ENCODE data around the gene YIPF6. TPM values are rescaled to one million over a fixed set of nuclear protein-coding genes. Genes with fewer than 3 reads are reported as not detected.
"Not testable (repeated sequence)": the region's sequence is repeated elsewhere in the genome, so short reads cannot be mapped to it uniquely, and the experiment has no call there.

Gene YIPF6, protein sequence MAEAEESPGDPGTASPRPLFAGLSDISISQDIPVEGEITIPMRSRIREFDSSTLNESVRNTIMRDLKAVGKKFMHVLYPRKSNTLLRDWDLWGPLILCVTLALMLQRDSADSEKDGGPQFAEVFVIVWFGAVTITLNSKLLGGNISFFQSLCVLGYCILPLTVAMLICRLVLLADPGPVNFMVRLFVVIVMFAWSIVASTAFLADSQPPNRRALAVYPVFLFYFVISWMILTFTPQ
- 11.3 and 20.0 TPM in 2 replicates for total RNA-seq

DNA sequence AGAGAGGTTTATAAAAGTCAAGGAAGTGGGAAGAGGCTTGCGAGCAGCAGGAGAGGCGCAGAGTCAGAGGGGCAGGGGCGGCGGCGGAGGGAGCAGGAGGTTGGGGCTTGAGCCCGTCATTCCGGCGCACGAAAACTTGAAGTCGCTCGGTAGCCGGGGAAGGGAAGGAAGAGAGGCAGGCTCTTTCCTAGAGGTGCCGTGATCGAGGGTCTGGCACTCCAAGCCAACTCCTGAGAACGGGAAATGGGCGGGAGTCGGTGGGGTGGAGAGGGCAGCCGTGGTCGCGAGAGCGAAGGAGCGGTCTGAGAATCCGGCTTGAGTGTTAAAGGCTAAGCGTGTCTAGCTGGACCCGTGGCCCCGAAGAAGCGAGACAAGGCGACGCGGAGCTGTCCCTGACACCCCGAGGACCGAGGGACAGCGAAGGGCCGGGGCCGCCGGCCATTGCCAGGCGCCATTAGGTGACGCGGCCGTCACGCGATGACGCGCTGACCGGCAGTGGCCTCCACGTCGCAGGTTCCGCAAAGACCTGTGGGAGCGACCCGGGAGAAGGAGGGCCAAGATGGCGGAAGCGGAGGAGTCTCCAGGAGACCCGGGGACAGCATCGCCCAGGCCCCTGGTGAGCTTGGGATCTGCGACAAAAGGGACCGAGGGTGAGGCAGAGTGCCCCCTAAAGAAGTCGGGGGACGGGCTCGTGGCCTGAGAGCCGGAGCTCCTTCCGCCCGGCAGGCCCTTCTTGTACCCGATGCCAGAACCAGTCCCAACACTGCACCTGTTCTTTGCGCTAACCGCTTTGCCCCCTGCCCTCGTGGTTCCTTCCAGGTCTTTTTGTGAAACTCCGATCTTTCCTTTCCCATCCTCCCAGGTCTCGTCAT, at the start of gene YIPF6:
TSS of gene YIPF6 (plus strand) at position 544 of the 872 bp plus-strand sequence. CDS start at position 560, 16 bp downstream.
- peak; percentile 78 to 80 for DNase-seq (ENCODE audit: low read depth in 2 of 2)

DNA sequence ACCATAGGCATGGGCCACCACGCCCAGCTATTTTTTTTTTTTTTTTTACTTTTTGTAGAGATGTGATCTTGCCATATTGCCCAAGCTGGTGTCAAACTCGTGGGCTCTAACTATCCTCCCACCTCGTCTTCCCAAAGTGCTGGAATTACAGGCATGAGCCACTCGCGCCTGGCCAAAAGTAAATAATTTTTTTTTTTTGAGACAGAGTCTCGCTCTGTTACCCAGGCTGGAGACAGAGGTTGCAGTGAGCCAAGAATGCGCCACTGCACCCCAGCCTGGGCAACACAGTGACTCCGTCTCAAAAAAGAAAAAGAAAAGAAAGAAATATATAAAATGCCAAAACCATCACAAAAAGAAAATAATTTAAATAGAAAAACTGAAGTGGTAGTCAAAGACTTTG, 47.1 kb upstream of the YIPF6 start:
- DNase-seq (ENCODE audit: low read depth in 2 of 2) = no peak

DNA sequence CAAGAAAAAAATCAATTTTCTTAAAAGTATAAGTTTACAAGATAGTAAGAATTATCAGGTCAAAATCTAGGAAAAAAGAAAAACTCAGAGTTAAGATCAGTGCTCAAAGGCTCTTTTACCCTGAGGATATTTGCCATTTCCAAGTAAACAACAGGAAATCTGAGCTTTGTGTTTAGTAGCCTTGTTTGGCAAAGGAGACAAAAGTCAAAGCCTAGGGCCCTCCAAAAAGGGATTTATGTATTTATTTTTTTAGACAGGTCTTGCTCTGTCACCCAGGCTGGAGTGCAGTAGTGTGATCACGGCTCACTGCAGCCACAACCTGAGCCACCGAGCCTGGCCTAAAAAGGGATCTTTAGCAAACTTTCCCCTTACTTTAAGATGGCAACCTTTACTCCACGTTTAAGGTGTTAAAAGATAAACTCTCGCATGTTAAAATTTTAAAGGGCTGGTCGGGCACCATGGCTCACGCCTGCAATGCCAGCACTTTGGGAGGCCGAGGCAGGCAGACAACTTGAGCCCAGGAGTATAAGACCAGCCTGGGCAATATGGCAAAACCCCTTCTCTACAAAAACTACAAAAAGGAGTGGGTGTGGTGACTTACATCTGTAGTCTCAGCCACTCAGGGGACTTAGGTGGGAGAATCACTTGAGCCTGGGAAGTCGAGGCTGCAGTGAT, 44.2 kb upstream of the YIPF6 start:
- no peak for DNase-seq (ENCODE audit: low read depth in 2 of 2)

DNA sequence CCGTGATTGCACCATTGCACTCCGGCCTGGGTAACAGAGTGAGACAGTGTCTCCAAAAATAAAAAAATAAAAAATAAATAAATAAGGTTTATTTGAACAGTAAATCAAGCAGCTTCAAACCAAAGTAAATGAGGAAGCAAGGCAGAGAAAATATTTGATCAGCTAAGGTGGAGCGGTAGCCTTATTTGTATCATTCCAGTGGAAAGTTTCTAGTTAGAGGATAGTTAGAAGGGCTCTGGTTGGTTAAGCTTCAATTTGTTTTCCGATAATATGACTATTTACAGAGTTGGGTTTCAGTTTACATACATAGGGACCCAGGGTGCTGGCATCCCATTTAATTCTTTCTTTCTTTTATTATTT, 43.7 kb upstream of the YIPF6 start:
- DNase-seq (ENCODE audit: low read depth in 2 of 2) = no peak

DNA sequence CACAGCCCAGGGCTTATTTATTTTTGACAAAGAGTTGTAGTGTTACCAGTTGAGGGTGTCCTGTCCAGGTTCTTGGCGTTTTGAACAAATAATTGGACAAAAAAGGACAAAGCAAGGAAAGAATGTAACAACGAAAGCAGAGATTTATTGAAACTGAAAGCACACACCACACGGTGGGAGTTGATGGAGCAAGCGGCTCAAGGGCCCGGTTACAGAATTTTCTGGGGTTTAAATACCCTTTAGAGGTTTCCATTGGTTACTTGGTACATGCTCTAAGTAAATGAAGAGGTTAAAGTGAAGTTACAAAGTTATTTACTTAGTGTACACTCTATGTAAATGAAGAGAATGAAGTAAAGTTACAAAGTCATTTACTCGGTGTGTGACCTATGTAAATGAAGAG, 37.8 kb upstream of the YIPF6 start:
- DNase-seq (ENCODE audit: low read depth in 2 of 2) = no peak

DNA sequence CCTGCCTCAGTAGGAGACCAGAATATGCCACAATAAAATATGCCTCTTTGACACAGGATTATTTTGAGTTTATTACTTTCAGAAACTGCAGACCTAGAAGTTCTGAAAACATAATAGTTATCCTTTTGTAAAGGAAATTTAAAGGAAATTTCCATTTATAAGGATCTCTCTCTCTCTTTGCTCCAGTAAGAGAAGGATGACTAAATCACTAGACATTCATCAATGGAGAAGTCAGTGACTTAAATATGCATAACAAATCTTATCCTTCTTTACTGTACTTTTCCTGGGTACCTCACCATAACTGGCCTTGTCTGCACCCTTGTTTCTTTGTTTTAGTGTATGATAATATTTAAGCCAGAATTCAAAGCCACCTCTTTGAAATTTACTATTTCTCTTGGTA, 37.3 kb upstream of the YIPF6 start:
- no peak for DNase-seq (ENCODE audit: low read depth in 2 of 2)

DNA sequence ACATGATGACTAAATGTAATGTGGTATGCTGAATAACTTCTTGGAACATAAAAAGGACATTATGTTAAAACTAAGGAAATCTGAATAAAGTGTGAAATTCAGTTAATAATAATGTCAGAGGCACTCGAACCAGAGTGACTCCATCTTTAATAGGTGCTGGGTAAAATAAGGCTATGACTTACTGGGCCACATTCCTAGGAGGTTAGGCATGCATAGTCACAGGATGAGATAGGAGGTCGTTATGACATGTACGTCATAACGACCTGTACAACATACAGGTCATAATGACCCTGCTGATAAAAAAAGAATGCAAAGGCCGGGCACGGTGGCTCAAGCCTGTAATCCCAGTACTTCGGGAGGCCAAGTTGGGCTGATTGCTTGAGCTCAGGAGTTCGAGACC, 36.7 kb upstream of the YIPF6 start:
- DNase-seq (ENCODE audit: low read depth in 2 of 2) = peak; percentile 15 to 25

DNA sequence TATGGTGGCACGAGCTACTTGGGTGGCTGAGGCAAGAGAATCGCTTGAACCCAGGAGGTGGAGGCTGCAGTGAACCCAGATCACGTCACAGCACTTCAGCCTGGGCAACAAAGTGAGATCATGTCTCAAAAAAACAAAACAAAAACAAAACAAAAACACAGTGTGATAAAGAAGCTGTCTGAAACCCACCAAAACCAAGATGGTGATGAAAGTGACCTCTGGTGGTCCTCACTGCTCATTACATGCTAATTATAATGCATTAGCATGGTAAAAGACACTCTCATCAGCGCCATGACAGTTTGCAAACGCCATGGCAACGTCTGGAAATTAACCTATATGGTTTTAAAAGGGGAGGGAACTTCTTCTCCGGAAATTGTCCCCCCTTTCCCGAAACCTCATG, 36.2 kb upstream of the YIPF6 start:
- peak; percentile 56 to 60 for DNase-seq (ENCODE audit: low read depth in 2 of 2)

DNA sequence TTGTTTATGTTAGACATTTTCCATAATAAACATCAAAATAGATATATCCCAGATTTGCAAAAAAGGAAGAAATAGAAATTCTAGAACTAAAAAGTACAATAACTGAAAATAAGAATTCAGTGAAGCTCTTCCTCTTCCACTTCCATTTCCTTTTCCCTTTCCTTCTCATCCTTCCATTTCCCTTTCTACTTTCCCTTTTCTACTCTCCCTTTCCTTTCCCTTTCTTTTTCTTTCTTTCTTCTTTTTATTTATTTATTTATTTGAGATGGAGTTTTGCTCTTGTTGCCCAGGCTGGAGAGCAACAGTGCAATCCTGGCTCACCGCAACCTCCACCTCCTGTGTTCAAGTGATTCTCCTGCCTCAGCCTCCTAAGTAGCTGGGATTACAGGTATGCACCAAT, 35.0 kb upstream of the YIPF6 start:
- no peak for DNase-seq (ENCODE audit: low read depth in 2 of 2)

DNA sequence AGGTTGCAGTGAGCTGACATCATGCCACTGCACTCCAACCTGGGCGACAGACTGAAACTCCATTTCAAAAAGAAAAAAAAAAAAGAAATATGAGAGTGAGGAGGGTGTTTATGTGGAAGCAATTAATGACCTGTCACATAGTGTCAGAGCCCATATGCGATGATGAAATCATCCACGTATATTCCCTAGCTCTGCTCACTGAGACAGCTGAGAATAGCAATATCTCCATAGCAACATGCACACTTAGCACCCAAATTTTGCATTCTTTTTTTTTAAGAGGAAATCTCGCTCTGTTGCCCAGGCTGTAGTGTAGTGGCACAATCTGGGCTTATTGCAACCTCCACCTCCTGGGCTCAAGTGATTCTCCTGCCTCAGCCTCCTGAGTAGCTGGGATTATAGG, 34.1 kb upstream of the YIPF6 start:
- no peak for DNase-seq (ENCODE audit: low read depth in 2 of 2)

DNA sequence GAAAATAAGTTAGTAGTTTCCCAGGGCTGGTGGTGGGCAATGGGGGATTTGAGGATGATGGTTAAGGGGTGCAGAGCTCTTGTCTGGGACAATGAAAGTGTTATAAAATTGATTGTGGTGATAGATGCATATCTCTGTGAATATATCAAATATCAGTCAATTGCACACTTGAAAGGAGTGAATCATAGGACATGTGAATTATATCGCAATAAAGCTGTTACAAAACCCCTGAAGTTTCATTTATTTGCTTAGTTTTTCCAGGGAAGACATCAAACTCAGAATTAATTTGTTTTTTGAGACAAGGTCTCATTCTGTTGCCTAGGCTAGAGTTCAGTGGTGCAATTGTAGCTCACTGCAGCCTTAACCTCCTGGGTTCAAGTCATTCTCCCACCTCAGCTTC, 17.9 kb upstream of the YIPF6 start:
- no peak for DNase-seq (ENCODE audit: low read depth in 2 of 2)

DNA sequence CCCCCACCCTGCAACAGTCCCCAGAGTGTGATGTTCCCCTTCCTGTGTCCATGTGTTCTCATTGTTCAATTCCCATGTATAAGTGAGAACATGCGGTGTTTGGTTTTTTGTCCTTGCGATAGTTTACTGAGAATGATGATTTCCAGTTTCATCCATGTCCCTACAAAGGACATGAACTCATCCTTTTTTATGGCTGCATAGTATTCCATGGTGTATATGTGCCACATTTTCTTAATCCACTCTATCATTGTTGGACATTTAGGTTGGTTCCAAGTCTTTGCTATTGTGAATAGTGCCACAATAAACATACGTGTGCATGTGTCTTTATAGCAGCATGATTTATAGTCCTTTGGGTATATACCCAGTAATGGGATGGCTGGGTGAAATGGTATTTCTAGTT, 12.7 kb upstream of the YIPF6 start:
- DNase-seq (ENCODE audit: low read depth in 2 of 2) = not testable (repeated sequence)

DNA sequence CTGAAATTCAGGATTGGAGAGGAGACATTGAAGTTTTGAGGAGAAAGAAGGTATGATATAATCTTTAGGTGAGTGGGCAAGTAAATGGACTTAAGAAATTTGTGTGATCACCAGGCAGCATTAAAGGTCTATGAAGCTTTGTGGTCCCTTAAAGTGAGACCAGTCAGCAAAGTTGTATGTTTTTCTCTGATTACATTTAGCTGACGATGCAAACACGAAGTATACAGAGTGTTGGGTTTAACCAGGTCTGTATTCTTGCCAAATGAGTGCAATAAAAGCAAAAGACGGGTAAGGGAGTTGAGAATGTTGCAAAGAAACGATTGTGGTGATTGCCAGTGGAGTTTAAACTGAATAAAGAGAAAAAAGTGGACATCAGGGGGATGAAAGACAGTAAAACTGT, 11.6 kb upstream of the YIPF6 start:
- no peak for DNase-seq (ENCODE audit: low read depth in 2 of 2)

DNA sequence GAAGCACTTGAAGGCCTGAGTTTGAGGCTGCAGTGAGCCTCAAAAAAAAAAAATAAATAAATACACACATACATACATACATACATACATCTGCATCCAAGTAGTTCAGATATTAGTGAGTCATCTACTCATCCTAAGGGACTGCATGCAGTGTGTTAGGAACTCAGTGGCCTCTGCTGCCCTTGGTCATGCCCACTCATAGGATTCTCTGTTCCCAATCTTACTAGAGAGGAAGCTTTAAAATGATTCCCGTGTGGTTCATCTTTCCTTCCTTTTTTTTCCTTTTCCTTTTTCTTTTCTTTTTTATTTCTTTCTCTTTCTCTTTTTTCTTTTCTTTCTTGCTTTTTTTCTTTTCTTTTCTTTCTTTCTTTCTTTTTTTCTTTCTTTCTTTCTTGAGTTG, 10.9 kb upstream of the YIPF6 start:
- DNase-seq (ENCODE audit: low read depth in 2 of 2) = no peak

DNA sequence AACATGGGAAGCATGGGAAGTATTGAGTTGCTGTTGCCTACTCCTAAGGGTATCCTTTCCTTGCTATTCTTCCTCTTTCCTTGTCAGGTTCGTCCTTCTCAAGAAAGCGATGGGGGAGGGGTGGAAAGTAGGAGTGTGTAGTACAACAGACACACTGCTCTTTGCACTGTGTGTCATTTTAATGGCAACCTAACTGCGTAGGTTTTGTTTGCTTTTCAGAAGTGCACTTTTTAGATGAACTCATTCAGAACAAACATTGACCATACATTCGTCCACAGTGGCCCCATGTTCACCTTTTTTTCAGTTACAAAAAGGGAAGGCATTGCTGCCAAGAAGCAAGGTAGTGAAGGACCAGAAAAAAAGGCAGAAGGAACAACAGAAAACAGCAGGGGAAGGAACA, 10.2 kb upstream of the YIPF6 start:
- DNase-seq (ENCODE audit: low read depth in 2 of 2) = no peak

DNA sequence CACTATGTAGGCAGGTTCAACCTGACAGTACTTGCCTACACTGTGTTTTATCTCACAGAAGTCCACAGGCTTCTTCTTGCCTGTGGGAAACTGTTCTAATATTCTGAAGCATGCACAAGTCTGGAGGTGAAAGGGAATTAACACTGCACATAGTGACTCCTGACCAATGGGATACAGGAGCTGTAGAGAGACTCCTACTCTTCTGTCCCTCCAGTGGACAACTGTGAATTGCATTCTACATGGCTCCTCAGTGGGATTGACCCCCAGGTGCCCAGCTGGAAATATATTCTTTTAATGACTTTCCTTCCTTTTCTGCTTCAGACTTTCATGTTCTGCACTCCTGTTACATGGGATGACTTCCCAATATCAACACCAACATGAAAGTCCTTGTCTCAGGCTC, 8.2 kb upstream of the YIPF6 start:
- DNase-seq (ENCODE audit: low read depth in 2 of 2) = peak; percentile 44 to 58

DNA sequence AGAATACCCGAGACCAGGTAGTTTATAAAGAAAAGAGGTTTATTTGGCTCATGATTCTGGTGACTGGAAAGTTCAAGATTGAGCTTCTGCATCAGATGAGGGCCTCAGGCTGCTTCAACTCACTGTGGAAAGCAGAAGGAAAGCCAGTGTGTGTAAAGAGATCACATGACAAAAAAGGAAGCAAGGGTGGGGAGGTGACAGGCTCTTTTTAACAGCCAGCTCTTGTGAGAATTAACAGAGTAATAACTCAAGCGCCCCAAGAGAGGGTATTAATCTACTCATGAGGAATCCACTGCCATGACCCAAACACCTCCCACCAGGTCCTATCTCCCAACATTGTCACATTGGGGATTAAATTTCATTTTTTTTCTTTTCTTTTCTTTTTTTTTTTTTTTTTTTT, 6.3 kb upstream of the YIPF6 start:
- DNase-seq (ENCODE audit: low read depth in 2 of 2) = no peak

DNA sequence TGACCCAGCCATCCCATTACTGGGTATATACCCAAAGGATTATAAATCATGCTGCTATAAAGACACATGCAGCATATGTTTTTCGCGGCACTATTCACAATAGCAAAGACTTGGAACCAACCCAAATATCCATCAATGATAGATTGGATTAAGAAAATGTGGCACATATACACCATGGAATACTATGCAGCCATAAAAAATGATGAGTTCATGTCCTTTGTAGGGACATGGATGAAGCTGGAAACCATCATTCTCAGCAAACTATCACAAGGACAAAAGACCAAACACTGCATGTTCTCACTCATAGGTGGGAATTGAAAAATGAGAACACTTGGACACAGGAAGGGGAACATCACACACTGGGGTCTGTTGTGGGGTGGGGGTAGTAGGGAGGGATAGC, 5.1 kb upstream of the YIPF6 start:
- not testable (repeated sequence) for DNase-seq (ENCODE audit: low read depth in 2 of 2)

DNA sequence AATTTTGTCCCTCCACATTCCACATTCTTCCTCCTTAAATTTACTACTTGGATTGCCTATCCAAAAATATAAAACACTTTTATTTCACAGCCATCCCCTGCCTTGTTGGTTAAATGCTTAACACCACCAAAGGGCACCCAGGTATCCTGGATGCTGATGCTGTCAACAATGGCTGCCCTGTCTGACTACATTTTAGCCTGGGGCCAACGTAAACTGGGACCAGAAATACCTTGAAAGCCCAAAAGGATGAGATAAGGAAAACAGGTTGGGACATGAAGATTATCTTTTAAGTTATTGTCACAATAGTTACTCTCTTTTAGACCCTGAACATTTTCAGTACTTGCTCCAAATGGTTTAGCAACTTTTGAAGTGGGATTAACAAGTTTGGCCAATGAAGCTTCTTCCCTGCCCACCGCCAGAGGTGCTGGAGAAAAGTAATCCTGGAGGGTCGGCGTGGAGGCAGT, 775 bp upstream of the YIPF6 start:
- peak in 1 of 2 donors; percentile 60 for DNase-seq (ENCODE audit: low read depth in 2 of 2)

DNA sequence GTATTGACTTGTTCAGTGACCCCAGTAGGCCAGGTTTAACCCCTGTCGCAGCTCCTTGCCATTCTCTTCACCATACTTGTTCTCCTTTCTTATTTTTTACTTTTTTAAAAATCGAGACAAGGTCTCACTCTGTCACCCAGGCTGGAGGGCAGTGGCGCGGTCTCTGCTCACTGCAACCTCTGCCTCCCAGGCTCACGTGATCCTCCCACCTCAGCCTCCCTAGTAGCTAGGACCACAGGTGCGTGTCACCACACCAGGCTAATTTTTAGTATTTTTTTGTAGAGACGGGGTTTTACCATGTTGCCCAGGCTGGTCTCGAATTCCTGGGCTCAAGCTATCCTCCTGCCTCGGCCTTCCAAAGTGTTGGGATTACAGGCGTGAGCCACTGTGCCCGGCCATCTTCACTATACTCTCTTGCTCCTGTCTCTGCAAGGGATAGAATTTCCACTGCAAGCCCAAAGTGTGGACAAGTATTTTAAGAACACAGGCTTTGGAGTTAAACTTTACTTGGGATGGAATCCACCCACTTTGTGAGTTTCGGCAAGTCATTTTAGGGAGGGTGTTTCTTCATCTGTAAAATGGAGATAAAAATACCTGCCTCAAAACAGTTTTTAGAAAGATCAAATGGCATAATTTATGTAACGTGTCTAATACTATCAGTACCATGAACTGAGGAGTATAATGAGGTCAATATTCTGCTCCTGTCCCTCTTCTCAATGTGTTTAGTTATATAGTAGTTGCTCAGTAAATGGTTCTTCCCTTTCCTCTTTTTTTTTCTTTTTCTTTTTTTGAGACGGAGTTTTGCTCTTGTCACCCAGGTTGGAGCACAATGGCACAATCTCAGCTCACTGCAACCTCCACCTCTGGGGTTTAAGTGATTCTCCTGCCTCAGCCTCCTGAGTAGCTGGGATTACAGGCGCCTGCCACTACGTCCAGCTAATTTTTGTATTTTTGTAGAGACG, 973 bp downstream of the YIPF6 start:
- DNase-seq (ENCODE audit: low read depth in 2 of 2) = no peak

Measured in lung microvascular endothelial cell (primary cell).